ENCODE measurements around the gene DNAJC24.

The DNAJC24 gene

GRCh38 chr11:31417357-31417756 is 47.7 kb downstream of the DNAJC24 start:
- DNase-seq = peak; percentile 72

GRCh38 chr11:31417816-31418215 is 48.2 kb downstream of the DNAJC24 start:
- DNase-seq = no peak

GRCh38 chr11:31419138-31419537 is 49.5 kb downstream of the DNAJC24 start:
- DNase-seq = no peak

- peak; percentile 45 for DNase-seq
These were observed 50.0 kb downstream of the DNAJC24 start for GRCh38 chr11:31419669-31420068.

GRCh38 chr11:31421820-31422219 is 52.2 kb downstream of the DNAJC24 start:
- DNase-seq = peak; percentile 55

GRCh38 chr11:31422703-31423102 is 53.0 kb downstream of the DNAJC24 start:
- DNase-seq = peak; percentile 97

GRCh38 chr11:31424652-31425051 is 55.0 kb downstream of the DNAJC24 start:
- no peak for DNase-seq

- DNase-seq = no peak
These were observed 64.2 kb downstream of the DNAJC24 start for GRCh38 chr11:31433851-31434250.

- no peak for DNase-seq
These were observed 68.2 kb downstream of the DNAJC24 start for GRCh38 chr11:31437742-31438435.

- DNase-seq = peak; percentile 39
These were observed 71.6 kb downstream of the DNAJC24 start for GRCh38 chr11:31441296-31441695.

GRCh38 chr11:31442086-31442485 is 72.4 kb downstream of the DNAJC24 start:
- peak; percentile 100 for DNase-seq

GRCh38 chr11:31443802-31444201 is 74.1 kb downstream of the DNAJC24 start:
- DNase-seq = peak; percentile 68

- no peak for DNase-seq
These were observed 76.0 kb downstream of the DNAJC24 start for GRCh38 chr11:31445621-31446020.

GRCh38 chr11:31449040-31449439 is 79.4 kb downstream of the DNAJC24 start:
- DNase-seq = peak; percentile 66

- DNase-seq = peak; percentile 18
These were observed 81.2 kb downstream of the DNAJC24 start for GRCh38 chr11:31450841-31451240.

GRCh38 chr11:31455177-31455576 is 85.5 kb downstream of the DNAJC24 start:
- peak; percentile 30 for DNase-seq

- no peak for DNase-seq
These were observed 94.8 kb downstream of the DNAJC24 start for GRCh38 chr11:31464436-31464835.

- DNase-seq = no peak
These were observed 104.4 kb downstream of the DNAJC24 start for GRCh38 chr11:31474083-31474482.

GRCh38 chr11:31477528-31478222 is 108.0 kb downstream of the DNAJC24 start:
- DNase-seq = peak; percentile 70

GRCh38 chr11:31478223-31478590 is 108.5 kb downstream of the DNAJC24 start:
- no peak for DNase-seq

GRCh38 chr11:31479066-31479465 is 109.4 kb downstream of the DNAJC24 start:
- DNase-seq = no peak

GRCh38 chr11:31480930-31481329 is 111.3 kb downstream of the DNAJC24 start:
- DNase-seq = peak; percentile 51
